ENCODE data around the gene PCDH10. TPM values are rescaled to one million over a fixed set of nuclear protein-coding genes. Genes with fewer than 3 reads are reported as not detected.

Gene PCDH10
- polyA plus RNA-seq, 1 of the 3 experiments (the other 2 are of a cell fraction) = 0.02 TPM

GRCh38 chr4:133124746-133125145 is 24.3 kb upstream of the PCDH10 start:
- Histone ChIP-seq H3K4me3 (ENCODE audit: low read depth in 2 of 2, low read length in 1 of 2) (no peak overlapping the region), H3K79me2 (ENCODE audit: insufficient read depth) (no peaks in the 10 kb centered on the region), H3K9me2 (no peaks in the 10 kb centered on the region), H2AFZ (ENCODE audit: low read depth) (no peak overlapping the region), H3K36me3 (replicated peaks in 1 of 2; ENCODE audit: control insufficient read depth in 1 of 2, insufficient read depth in 2 of 2, low read length in 1 of 2) (no peaks in the 10 kb centered on the region), H3K9ac (no peak overlapping the region), H3K9me3 (no peaks in the 10 kb centered on the region), H3K27me3 (ENCODE audit: insufficient read depth) (no peaks in the 10 kb centered on the region), H3K4me2 (no peak overlapping the region), H3F3A (replicated peaks; ENCODE audit: insufficient read depth) (no peaks in the 10 kb centered on the region), H3K4me1 (ENCODE audit: control insufficient read depth in 1 of 2, insufficient read depth in 2 of 2, low read depth in 1 of 2, low read length in 1 of 2) (no peaks in the 10 kb centered on the region), H3K27ac (ENCODE audit: low read depth in 2 of 2, low read length in 1 of 2) (no peak overlapping the region), H4K20me1 (ENCODE audit: insufficient read depth) (no peaks in the 10 kb centered on the region)
- CTCF ChIA-PET = interaction anchor here (2.2 kb wide), 1 partner anchor 22 kb away, joined by 5 read pairs; no protein-coding TSS in a partner anchor
- WGBS (ENCODE audit: low lambda C conversion rate) = 13% methylated on average over 1 of the region's 1 CpG
- POLR2A ChIA-PET = no interaction called here
- no peak for DNase-seq
- no peak for TF ChIP-seq JUND (IDR thresholded peaks at IDR 0.05)
- no peak for TF ChIP-seq RFX5 (IDR thresholded peaks at IDR 0.05; ENCODE audit: low read length)
- no peak for TF ChIP-seq RXRA (IDR thresholded peaks at IDR 0.05; ENCODE audit: borderline replicate concordance, low read depth)
- TF ChIP-seq USF1 (IDR thresholded peaks at IDR 0.05; ENCODE audit: borderline replicate concordance, low read depth) = no peak
- TF ChIP-seq SMC3 (IDR thresholded peaks at IDR 0.05; ENCODE audit: low read depth, low read length) = no peak
- TF ChIP-seq GABPA (IDR thresholded peaks at IDR 0.05; ENCODE audit: low read depth) = no peak
- TF ChIP-seq RCOR1 (IDR thresholded peaks at IDR 0.05; ENCODE audit: low read length) = no peak
- TF ChIP-seq USF2 (IDR thresholded peaks at IDR 0.05; ENCODE audit: borderline replicate concordance, low read depth, low read length) = no peak
- no peak for TF ChIP-seq TCF12 (IDR thresholded peaks at IDR 0.05)
- no peak for TF ChIP-seq MXI1 (IDR thresholded peaks at IDR 0.05; ENCODE audit: low read depth, low read length)
- TF ChIP-seq GATA2 (CRISPR knock-in tag; IDR thresholded peaks at IDR 0.05) = no peak
- no peak for TF ChIP-seq MEF2A (IDR thresholded peaks at IDR 0.05; ENCODE audit: borderline replicate concordance, low read depth)
- TF ChIP-seq, protein P1, sequence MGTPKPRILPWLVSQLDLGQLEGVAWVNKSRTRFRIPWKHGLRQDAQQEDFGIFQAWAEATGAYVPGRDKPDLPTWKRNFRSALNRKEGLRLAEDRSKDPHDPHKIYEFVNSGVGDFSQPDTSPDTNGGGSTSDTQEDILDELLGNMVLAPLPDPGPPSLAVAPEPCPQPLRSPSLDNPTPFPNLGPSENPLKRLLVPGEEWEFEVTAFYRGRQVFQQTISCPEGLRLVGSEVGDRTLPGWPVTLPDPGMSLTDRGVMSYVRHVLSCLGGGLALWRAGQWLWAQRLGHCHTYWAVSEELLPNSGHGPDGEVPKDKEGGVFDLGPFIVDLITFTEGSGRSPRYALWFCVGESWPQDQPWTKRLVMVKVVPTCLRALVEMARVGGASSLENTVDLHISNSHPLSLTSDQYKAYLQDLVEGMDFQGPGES (IDR thresholded peaks at IDR 0.05; ENCODE audit: low read depth, low read length) = no peak
- TF ChIP-seq RAD21 (IDR thresholded peaks at IDR 0.05; ENCODE audit: low read length) = no peak
- TF ChIP-seq, protein P2, sequence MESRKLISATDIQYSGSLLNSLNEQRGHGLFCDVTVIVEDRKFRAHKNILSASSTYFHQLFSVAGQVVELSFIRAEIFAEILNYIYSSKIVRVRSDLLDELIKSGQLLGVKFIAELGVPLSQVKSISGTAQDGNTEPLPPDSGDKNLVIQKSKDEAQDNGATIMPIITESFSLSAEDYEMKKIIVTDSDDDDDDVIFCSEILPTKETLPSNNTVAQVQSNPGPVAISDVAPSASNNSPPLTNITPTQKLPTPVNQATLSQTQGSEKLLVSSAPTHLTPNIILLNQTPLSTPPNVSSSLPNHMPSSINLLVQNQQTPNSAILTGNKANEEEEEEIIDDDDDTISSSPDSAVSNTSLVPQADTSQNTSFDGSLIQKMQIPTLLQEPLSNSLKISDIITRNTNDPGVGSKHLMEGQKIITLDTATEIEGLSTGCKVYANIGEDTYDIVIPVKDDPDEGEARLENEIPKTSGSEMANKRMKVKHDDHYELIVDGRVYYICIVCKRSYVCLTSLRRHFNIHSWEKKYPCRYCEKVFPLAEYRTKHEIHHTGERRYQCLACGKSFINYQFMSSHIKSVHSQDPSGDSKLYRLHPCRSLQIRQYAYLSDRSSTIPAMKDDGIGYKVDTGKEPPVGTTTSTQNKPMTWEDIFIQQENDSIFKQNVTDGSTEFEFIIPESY (IDR thresholded peaks at IDR 0.05; ENCODE audit: borderline replicate concordance, low read depth) = no peak

All from SK-N-SH (cell line).